CD4-positive, alpha-beta memory T cell (primary cell): ENCODE measurements around the gene VSIR. TPM values are rescaled to one million over a fixed set of nuclear protein-coding genes. Genes with fewer than 3 reads are reported as not detected.

ENCODE experiments used
- CTCF ChIA-PET: fragments of 350-600 bp; sonication (Branson Sonifier 250); formaldehyde crosslinking; loops from one replicate; lab custom pipeline; 2021; ENCODE audit warnings: inconsistent platforms; ENCODE audit not compliant: partially characterized antibody; lab: Charles Lee
- POLR2A ChIA-PET: fragments of 350-600 bp; sonication (Branson Sonifier 250); formaldehyde crosslinking; loops from one replicate; lab custom pipeline; 2021; ENCODE audit not compliant: partially characterized antibody; lab: Charles Lee
- DNase-seq, 5 donors: peaks; one replicate each; pipeline versions ENCODE4 v3.0.0 to v3.0.0-alpha.2; 2020 to 2022; ENCODE audit warnings: mixed read lengths in 1 of 5
- H3K27ac ChIP-seq: one replicate; pipeline ENCODE4 v1.7.0; 2013; ENCODE audit warnings: low read depth, low read length
- H3K27me3 ChIP-seq: 2 replicates; pipeline ENCODE4 v1.7.0; 2013; ENCODE audit warnings: mild to moderate bottlenecking, low read length, moderate library complexity; ENCODE audit not compliant: insufficient read depth
- H3K36me3 ChIP-seq: 2 replicates; pipeline ENCODE4 v1.7.0; 2013; ENCODE audit warnings: mild to moderate bottlenecking, low read length, moderate library complexity; ENCODE audit not compliant: insufficient read depth
- H3K4me1 ChIP-seq: 2 replicates; pipeline ENCODE4 v1.7.0; 2013; ENCODE audit warnings: mild to moderate bottlenecking, low read length, moderate library complexity; ENCODE audit not compliant: insufficient read depth
- H3K4me3 ChIP-seq, 2 donors: one replicate each; pipeline ENCODE4 v1.7.0; 2013; ENCODE audit warnings: low read length in 2 of 2, mild to moderate bottlenecking in 1 of 2
- H3K9me3 ChIP-seq, 2 donors: one replicate each; pipeline ENCODE4 v1.7.0; 2013; ENCODE audit warnings: low read length in 2 of 2, control low read depth in 1 of 2; ENCODE audit not compliant: control insufficient read depth in 1 of 2
- H3K27ac Mint-ChIP-seq, 7 donors: one replicate each; pipeline ENCODE4 v1.8.0; 2020 to 2021; ENCODE audit warnings: mixed read lengths in 7 of 7, mild to moderate bottlenecking in 6 of 7, inconsistent platforms in 3 of 7, moderate library complexity in 3 of 7
- H3K27me3 Mint-ChIP-seq, 2 donors: one replicate each; pipeline ENCODE4 v1.8.0; 2020 to 2021; ENCODE audit warnings: mixed read lengths in 2 of 2
- H3K36me3 Mint-ChIP-seq, 2 donors: one replicate each; pipeline ENCODE4 v1.8.0; 2020 to 2021; ENCODE audit warnings: mixed read lengths in 2 of 2, inconsistent platforms in 1 of 2, mild to moderate bottlenecking in 1 of 2
- H3K4me1 Mint-ChIP-seq, 4 donors: one replicate each; pipeline ENCODE4 v1.8.0; 2020 to 2021; ENCODE audit warnings: mixed read lengths in 4 of 4, mild to moderate bottlenecking in 1 of 4
- H3K4me3 Mint-ChIP-seq, 8 donors: one replicate each; pipeline ENCODE4 v1.8.0; 2020 to 2021; ENCODE audit warnings: mixed read lengths in 8 of 8, mild to moderate bottlenecking in 7 of 8, moderate library complexity in 6 of 8, inconsistent platforms in 3 of 8
- H3K9me3 Mint-ChIP-seq, 8 donors: one replicate each; pipeline ENCODE4 v1.8.0; 2020 to 2021; ENCODE audit warnings: mixed read lengths in 8 of 8, mild to moderate bottlenecking in 5 of 8, inconsistent platforms in 3 of 8, moderate library complexity in 1 of 8
- intact Hi-C: fragments of 100-400 bp; cut with micrococcal nuclease; formaldehyde crosslinking; loops from one replicate; pipeline ENCODE4 v1.15.1; 2023
- polyA plus RNA-seq, 2 donors: library from polyadenylated mRNA; unstranded; fragments of 300-500 nt; fragmentation: Illumina TruSeq; gene quantifications; one replicate each; pipeline ENCODE4 v1.2.3, GENCODE V29; 2021
- total RNA-seq, 2 experiments: library from RNA; stranded (reverse); gene quantifications; one replicate each; pipeline ENCODE4 v1.2.3, GENCODE V29; 2021

VSIR gene
- total and polyA plus RNA-seq, 4 experiments from 2014 or later = 97.8 to 372 (median 224) TPM

- Histone ChIP-seq H3K9me3 (no peaks in the 10 kb centered on the region), H3K27ac (no peak overlapping the region), H3K4me1 (no peaks in the 10 kb centered on the region), H3K27me3 (no peaks in the 10 kb centered on the region), H3K4me3 (no peak overlapping the region), H3K36me3 (peaks cover 44% of the 10 kb centered on the region)
- intact Hi-C loops = no loop called here
- H3K36me3 Mint-ChIP-seq = peaks cover 54 to 75% of the 10 kb centered on the region in 2 donors
- CTCF ChIA-PET = interaction anchor here (1.1 to 2.4 kb wide), 3 partner anchors 121 to 251 kb away, joined by 3 to 6 read pairs (median 5); no protein-coding TSS in a partner anchor
- H3K9me3 Mint-ChIP-seq = peaks cover 0 to 2% (median 0%) of the 10 kb centered on the region in 8 donors
- H3K27ac Mint-ChIP-seq = no peak overlapping the region
- no peak overlapping the region for H3K4me3 Mint-ChIP-seq
- POLR2A ChIA-PET = no interaction called here
- no peaks in the 10 kb centered on the region for H3K4me1 Mint-ChIP-seq
- DNase-seq = no peak
- H3K27me3 Mint-ChIP-seq = no peaks in the 10 kb centered on the region
These were observed 44.7 kb upstream of the VSIR start for GRCh38 chr10:71817831-71818655.

- H3K36me3 Mint-ChIP-seq = peaks cover 50 to 67% of the 10 kb centered on the region in 2 donors
- intact Hi-C loops = no loop called here
- DNase-seq = no peak
- ChIA-PET CTCF (interaction anchor here (1.1 to 2.4 kb wide), 2 partner anchors 79 to 120 kb away, joined by 3 to 6 read pairs; no protein-coding TSS in a partner anchor), POLR2A (no interaction called here)
- no peak overlapping the region for H3K4me3 ChIP-seq
- H3K9me3 ChIP-seq = no peaks in the 10 kb centered on the region
- H3K36me3 ChIP-seq = peaks cover 38% of the 10 kb centered on the region
- H3K4me1 Mint-ChIP-seq = peaks cover 0 to under 1% (median 0%) of the 10 kb centered on the region in 4 donors
- H3K9me3 Mint-ChIP-seq = peaks cover 0 to 2% (median 0%) of the 10 kb centered on the region in 8 donors
- H3K27me3 Mint-ChIP-seq = no peaks in the 10 kb centered on the region
- H3K27ac ChIP-seq = no peak overlapping the region
- peak overlapping the region in 3 of 7 donors; percentile 2 to 65 (median 53) for H3K27ac Mint-ChIP-seq
- no peaks in the 10 kb centered on the region for H3K4me1 ChIP-seq
- H3K4me3 Mint-ChIP-seq = no peak overlapping the region
- H3K27me3 ChIP-seq = no peaks in the 10 kb centered on the region
These were observed 43.8 kb upstream of the VSIR start for GRCh38 chr10:71816936-71817618.

- Histone ChIP-seq H3K27me3 (no peaks in the 10 kb centered on the region), H3K4me1 (no peaks in the 10 kb centered on the region), H3K27ac (no peak overlapping the region), H3K36me3 (peaks cover 32% of the 10 kb centered on the region), H3K9me3 (no peaks in the 10 kb centered on the region), H3K4me3 (no peak overlapping the region)
- ChIA-PET CTCF (interaction anchor here (1.1 to 2.4 kb wide), 3 partner anchors 80 to 152 kb away, joined by 3 to 6 read pairs (median 5); no protein-coding TSS in a partner anchor), POLR2A (no interaction called here)
- intact Hi-C loops = no loop called here
- DNase-seq = no peak
- Mint-ChIP-seq H3K36me3 (peaks cover 43 to 60% of the 10 kb centered on the region in 2 donors), H3K9me3 (peaks cover 0 to 2% (median 0%) of the 10 kb centered on the region in 8 donors), H3K4me1 (peaks cover 0 to 2% (median 0%) of the 10 kb centered on the region in 4 donors), H3K4me3 (no peak overlapping the region), H3K27ac (no peak overlapping the region), H3K27me3 (no peaks in the 10 kb centered on the region)
These were observed 43.1 kb upstream of the VSIR start for GRCh38 chr10:71816421-71816851.

GRCh38 chr10:71815515-71816130 lies 42.3 kb upstream of the VSIR start:
- DNase-seq = no peak
- peaks cover 38 to 52% of the 10 kb centered on the region in 2 donors for H3K36me3 Mint-ChIP-seq
- H3K4me1 Mint-ChIP-seq = peaks cover 0 to 2% (median 0%) of the 10 kb centered on the region in 4 donors
- no peaks in the 10 kb centered on the region for H3K9me3 ChIP-seq
- peaks cover 0 to 2% (median 0%) of the 10 kb centered on the region in 8 donors for H3K9me3 Mint-ChIP-seq
- no peak overlapping the region for H3K4me3 ChIP-seq
- H3K27ac ChIP-seq = no peak overlapping the region
- POLR2A ChIA-PET = no interaction called here
- H3K4me1 ChIP-seq = no peaks in the 10 kb centered on the region
- H3K27ac Mint-ChIP-seq = peak overlapping the region in 3 of 7 donors; percentile 7 to 65 (median 57)
- CTCF ChIA-PET = interaction anchor here (1.2 to 1.8 kb wide), 3 partner anchors 108 to 151 kb away, joined by 3 to 5 read pairs (median 4); no protein-coding TSS in a partner anchor
- intact Hi-C loops = no loop called here
- H3K27me3 ChIP-seq = no peaks in the 10 kb centered on the region
- H3K36me3 ChIP-seq = peaks cover 24% of the 10 kb centered on the region
- H3K27me3 Mint-ChIP-seq = no peaks in the 10 kb centered on the region
- H3K4me3 Mint-ChIP-seq = no peak overlapping the region

GRCh38 chr10:71814922-71815411 lies 41.6 kb upstream of the VSIR start:
- Histone ChIP-seq H3K27me3 (no peaks in the 10 kb centered on the region), H3K9me3 (no peaks in the 10 kb centered on the region), H3K4me1 (no peaks in the 10 kb centered on the region), H3K27ac (no peak overlapping the region), H3K4me3 (no peak overlapping the region), H3K36me3 (peaks cover 17% of the 10 kb centered on the region)
- Mint-ChIP-seq H3K27ac (peak overlapping the region in 2 of 7 donors; percentile 57 to 85), H3K27me3 (no peaks in the 10 kb centered on the region), H3K4me1 (peaks cover 0 to 2% (median 0%) of the 10 kb centered on the region in 4 donors), H3K36me3 (peaks cover 36 to 47% of the 10 kb centered on the region in 2 donors), H3K4me3 (no peak overlapping the region), H3K9me3 (peaks cover 0 to 2% (median 0%) of the 10 kb centered on the region in 8 donors)
- DNase-seq = no peak
- POLR2A ChIA-PET = no interaction called here
- intact Hi-C loops = loop anchor here (5.0 kb wide), 1 partner anchor 118 kb away; no protein-coding TSS in a partner anchor
- CTCF ChIA-PET = interaction anchor here (1.1 to 1.8 kb wide), 4 partner anchors 10 to 150 kb away, joined by 3 to 5 read pairs (median 4); no protein-coding TSS in a partner anchor

- Histone ChIP-seq H3K27ac (no peak overlapping the region), H3K27me3 (no peaks in the 10 kb centered on the region), H3K9me3 (no peaks in the 10 kb centered on the region), H3K4me1 (no peaks in the 10 kb centered on the region), H3K36me3 (no peaks in the 10 kb centered on the region), H3K4me3 (no peak overlapping the region)
- Mint-ChIP-seq H3K36me3 (peaks cover 23 to 32% of the 10 kb centered on the region in 2 donors), H3K27ac (peak overlapping the region in 2 of 7 donors; percentile 19 to 56), H3K4me3 (no peak overlapping the region), H3K4me1 (peaks cover 0 to 2% (median 0%) of the 10 kb centered on the region in 4 donors), H3K9me3 (peaks cover 0 to 3% (median 0%) of the 10 kb centered on the region in 8 donors), H3K27me3 (no peaks in the 10 kb centered on the region)
- ChIA-PET POLR2A (interaction anchor here (1.1 to 2.1 kb wide), 4 partner anchors 40 to 429 kb away, joined by 3 to 7 read pairs (median 4); partner anchors contain the start of gene VSIR), CTCF (interaction anchor here (0.9 to 4.0 kb wide), 16 partner anchors 9 to 499 kb away, joined by 3 to 32 read pairs (median 4); partner anchors contain the start of gene VSIR)
- no peak for DNase-seq
- intact Hi-C loops = loop anchor here (1.0 to 5.0 kb wide), 6 partner anchors 116 to 499 kb away; partner anchors contain the start of gene SLC29A3
These were observed 39.7 kb upstream of the VSIR start for GRCh38 chr10:71812913-71813590.
